HG03342 (cell line): Measurements from ENCODE around the gene KIAA1210.
A peak's percentile ranks its signal among the peaks of the same experiment; 100 is the strongest.

Source experiments
- ATAC-seq: cut with Tn5 transposase; IDR thresholded peaks from one replicate; pipeline ENCODE4 v1.9.1; 2021; ENCODE audit warnings: mild to moderate bottlenecking, moderate library complexity; ENCODE audit not compliant: unreplicated experiment

Gene KIAA1210

GRCh38 chrX:119127650-119128049 is at the start of gene KIAA1210:
Gene KIAA1210 (minus strand): TSS chrX:119127812. CDS start chrX:119123642, 4,170 bp downstream.
- ATAC-seq = no peak

- ATAC-seq = no peak
Measured at GRCh38 chrX:119177278-119177677, 49.7 kb upstream of the KIAA1210 start.

- no peak for ATAC-seq
Measured at GRCh38 chrX:119174900-119175299, 47.3 kb upstream of the KIAA1210 start.

GRCh38 chrX:119168104-119168503 is 40.5 kb upstream of the KIAA1210 start:
- no peak for ATAC-seq

- no peak for ATAC-seq
Measured at GRCh38 chrX:119158226-119158625, 30.6 kb upstream of the KIAA1210 start.

GRCh38 chrX:119156241-119156640 is 28.6 kb upstream of the KIAA1210 start:
- no peak for ATAC-seq

GRCh38 chrX:119155416-119156035 is 27.9 kb upstream of the KIAA1210 start:
- ATAC-seq = no peak

GRCh38 chrX:119151051-119151380 is 23.4 kb upstream of the KIAA1210 start:
- no peak for ATAC-seq

- ATAC-seq = no peak
Measured at GRCh38 chrX:119150163-119151050, 22.8 kb upstream of the KIAA1210 start.

- no peak for ATAC-seq
Measured at GRCh38 chrX:119147486-119147885, 19.9 kb upstream of the KIAA1210 start.

- ATAC-seq = no peak
Measured at GRCh38 chrX:119145241-119145653, 17.6 kb upstream of the KIAA1210 start.

GRCh38 chrX:119134466-119134865 is 6.9 kb upstream of the KIAA1210 start:
- ATAC-seq = no peak

GRCh38 chrX:119132961-119133360 is 5.3 kb upstream of the KIAA1210 start:
- ATAC-seq = no peak

- ATAC-seq = no peak
Measured at GRCh38 chrX:119132316-119132715, 4.7 kb upstream of the KIAA1210 start.

GRCh38 chrX:119130911-119131310 is 3.3 kb upstream of the KIAA1210 start:
- no peak for ATAC-seq

GRCh38 chrX:119121341-119121740 is 6.3 kb downstream of the KIAA1210 start:
- ATAC-seq = no peak

GRCh38 chrX:119118780-119119395 is 8.7 kb downstream of the KIAA1210 start:
- peak; percentile 96 for ATAC-seq

- ATAC-seq = no peak
Measured at GRCh38 chrX:119107206-119107605, 20.4 kb downstream of the KIAA1210 start.

- no peak for ATAC-seq
Measured at GRCh38 chrX:119105826-119106225, 21.8 kb downstream of the KIAA1210 start.

- no peak for ATAC-seq
Measured at GRCh38 chrX:119101168-119101567, 26.4 kb downstream of the KIAA1210 start.

GRCh38 chrX:119095936-119096335 is 31.7 kb downstream of the KIAA1210 start:
- ATAC-seq = no peak

- ATAC-seq = no peak
Measured at GRCh38 chrX:119094819-119095218, 32.8 kb downstream of the KIAA1210 start.
